HG02981 (cell line): ENCODE data around the gene TACSTD2.
"Not testable (repeated sequence)": the region's sequence is repeated elsewhere in the genome, so short reads cannot be mapped to it uniquely, and the experiment has no call there.

Source experiments
- ATAC-seq: cut with Tn5 transposase; IDR thresholded peaks from one replicate; pipeline ENCODE4 v1.9.1; 2021; ENCODE audit warnings: mild to moderate bottlenecking, moderate library complexity; ENCODE audit not compliant: unreplicated experiment

The TACSTD2 gene

GRCh38 chr1:58588396-58588795 is 11.3 kb upstream of the TACSTD2 start:
- ATAC-seq, result no peak

DNA sequence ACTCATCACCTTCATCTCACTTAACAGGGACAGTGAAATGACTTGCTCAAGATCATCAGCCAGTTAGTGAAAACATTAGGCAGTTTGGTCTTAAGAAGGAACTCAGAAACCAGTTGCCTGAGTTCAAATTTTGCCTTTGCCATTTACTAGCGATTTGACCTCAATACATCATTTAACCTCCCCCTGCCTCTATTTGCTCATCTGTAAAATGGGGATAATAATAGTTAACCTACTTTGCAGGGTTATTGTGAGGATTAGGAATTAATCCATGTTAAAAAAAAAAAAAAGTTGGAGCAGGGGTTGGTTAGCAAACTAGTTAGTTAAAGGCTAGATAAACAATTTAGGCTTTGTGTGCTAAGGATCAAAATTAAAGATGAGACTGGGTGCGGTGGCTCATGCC is 10.6 kb upstream of the TACSTD2 start:
- ATAC-seq, result no peak

DNA sequence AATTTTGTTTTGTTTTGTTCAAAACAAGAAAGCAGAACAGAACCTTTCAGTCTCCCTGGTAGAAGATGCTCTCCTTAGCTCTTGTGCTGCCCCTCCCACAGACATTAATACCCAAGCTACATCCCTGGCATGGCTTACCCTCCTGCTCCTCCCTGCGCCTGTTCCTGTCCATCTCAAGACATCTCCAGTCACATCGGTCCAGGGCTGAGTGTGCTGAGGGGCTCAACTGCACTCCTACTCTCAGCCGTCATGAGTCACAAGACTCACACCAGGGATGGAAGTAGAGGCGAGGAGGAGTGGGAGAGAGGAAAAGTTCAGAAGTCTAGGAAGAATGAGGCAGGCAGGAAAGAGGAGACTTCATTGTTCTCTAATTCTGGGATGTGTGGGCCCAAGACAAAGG is 9.2 kb upstream of the TACSTD2 start:
- ATAC-seq, result no peak

GRCh38 chr1:58585581-58586151 is 8.6 kb upstream of the TACSTD2 start:
- ATAC-seq, result no peak

- ATAC-seq, result no peak
These were observed 8.1 kb upstream of the TACSTD2 start for GRCh38 chr1:58585166-58585565.

- peak; percentile 76 for ATAC-seq
These were observed 7.2 kb upstream of the TACSTD2 start for GRCh38 chr1:58584082-58584895.

- no peak for ATAC-seq
These were observed 6.4 kb upstream of the TACSTD2 start for GRCh38 chr1:58583496-58583895.

DNA sequence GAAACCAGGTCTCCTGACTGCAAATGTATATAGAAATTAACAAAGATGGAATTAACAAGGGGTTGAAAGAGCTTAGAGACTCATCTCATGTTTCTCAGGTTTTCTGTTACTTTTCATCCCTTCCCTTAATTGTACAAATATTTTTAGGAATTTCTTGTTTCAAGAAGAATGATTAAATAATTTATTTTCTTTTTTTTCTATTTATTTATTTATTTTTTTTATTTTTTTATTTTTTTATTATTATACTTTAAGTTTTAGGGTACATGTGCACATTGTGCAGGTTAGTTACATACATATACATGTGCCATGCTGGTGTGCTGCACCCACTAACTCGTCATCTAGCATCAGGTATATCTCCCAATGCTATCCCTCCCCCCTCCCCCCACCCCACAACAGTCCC is 5.1 kb upstream of the TACSTD2 start:
- not testable (repeated sequence) for ATAC-seq

DNA sequence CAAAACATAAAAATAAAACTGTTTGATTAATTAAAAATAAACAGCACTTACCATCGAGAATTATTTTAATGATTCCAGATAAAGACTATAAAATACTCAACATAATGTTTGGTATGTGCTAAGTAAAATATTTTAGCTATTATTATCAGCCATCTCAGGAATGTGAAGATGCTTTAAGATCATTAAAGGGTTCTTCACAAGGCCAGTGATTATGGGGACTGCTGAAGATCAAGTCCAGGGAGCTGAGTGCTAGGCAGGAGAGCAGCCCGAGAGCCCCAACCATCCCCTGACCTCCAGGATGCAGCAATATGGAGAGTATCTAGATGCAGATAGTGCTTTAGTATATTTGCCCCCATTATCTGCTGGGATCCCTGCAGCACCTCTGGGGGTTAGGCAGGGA is 4.6 kb upstream of the TACSTD2 start:
- no peak for ATAC-seq

GRCh38 chr1:58580186-58580585 is 3.1 kb upstream of the TACSTD2 start:
- ATAC-seq, result no peak

GRCh38 chr1:58577654-58578030 is 590 bp upstream of the TACSTD2 start:
- no peak for ATAC-seq

DNA sequence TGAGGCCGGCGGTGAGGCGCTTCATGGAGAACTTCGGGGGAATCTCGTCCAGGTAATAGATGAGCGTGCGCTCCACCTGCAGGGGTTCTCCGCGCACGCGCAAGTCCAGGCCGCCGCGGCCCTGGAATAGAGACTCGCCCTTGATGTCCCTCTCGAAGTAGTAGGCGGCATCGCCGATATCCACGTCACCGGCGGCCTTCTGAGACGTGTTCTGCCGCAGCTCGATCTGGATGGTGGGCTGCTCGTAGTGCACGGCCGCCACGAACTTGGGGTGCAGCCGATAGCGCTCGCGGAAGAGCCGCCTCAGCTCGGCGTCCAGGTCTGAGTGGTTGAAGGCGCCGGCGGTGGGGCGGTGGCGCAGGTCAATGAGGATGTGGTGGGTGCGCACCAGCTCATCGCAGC is 726 bp downstream of the TACSTD2 start:
- no peak for ATAC-seq

GRCh38 chr1:58575551-58576324 is 1.3 kb downstream of the TACSTD2 start:
- ATAC-seq, result no peak

- no peak for ATAC-seq
These were observed 2.2 kb downstream of the TACSTD2 start for GRCh38 chr1:58574816-58575215.

DNA sequence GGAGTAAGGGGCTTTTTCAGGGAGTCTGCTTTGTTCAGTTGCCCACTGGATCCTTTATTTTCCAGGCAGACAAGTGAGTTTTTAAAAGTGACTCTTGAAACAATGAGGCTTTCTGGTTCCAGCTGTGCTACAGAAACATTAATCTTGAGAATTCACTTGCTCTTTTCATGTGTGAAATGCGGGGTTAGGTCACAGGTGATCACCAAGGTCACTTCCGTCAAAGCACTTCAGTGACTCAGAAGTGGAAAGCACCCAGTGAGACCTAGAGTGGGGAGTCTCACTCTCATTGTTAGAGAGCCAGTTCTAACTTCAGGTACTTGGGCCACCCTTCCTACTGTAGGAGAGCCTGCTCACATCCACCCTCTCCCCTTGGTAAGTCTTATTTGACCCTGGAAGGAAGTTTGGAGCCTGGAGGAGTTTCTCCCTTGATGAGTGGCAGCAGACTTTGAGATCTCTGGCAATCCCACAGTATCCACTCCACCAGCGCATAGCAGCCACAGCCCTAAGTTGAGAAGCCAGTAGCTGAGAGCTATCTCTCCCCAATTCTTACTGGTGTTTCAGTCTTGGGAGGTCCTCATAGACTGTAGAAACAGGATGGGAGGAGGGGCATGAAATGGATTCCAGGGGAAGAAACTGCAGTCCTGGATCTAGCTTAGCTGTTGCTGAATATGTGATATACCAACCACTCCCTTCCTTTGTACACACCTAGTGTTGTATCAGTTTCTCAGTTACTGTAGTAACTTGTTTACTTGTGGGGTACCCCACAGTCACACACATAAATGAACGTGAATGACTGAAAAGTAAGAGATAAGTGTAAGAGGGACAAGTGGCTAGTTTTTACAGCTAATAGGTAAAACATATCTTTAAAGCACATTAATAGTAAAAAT is 3.1 kb downstream of the TACSTD2 start:
- peak; percentile 95 for ATAC-seq

DNA sequence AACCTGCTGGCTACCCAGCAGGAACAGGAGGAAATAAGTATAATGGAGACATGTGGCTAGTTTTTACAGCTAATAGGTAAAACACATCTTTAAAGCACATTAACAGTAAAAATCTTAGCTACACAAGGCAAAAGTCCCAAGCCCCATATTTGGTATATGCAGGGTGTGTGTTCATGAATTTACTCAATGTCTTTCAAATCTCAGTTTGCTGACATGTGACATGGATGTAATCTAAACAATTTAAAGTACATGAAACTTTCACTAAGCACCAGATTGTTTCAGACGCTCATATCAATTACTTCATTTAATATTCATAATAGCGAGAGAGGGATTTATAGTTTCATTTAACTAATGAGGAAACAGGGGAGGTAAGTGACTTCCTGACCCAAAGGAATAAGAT is 3.9 kb downstream of the TACSTD2 start:
- ATAC-seq, result no peak

GRCh38 chr1:58572690-58573089 is 4.4 kb downstream of the TACSTD2 start:
- no peak for ATAC-seq

GRCh38 chr1:58571616-58572015 is 5.4 kb downstream of the TACSTD2 start:
- ATAC-seq, result no peak

GRCh38 chr1:58570817-58571216 is 6.2 kb downstream of the TACSTD2 start:
- ATAC-seq, result no peak

DNA sequence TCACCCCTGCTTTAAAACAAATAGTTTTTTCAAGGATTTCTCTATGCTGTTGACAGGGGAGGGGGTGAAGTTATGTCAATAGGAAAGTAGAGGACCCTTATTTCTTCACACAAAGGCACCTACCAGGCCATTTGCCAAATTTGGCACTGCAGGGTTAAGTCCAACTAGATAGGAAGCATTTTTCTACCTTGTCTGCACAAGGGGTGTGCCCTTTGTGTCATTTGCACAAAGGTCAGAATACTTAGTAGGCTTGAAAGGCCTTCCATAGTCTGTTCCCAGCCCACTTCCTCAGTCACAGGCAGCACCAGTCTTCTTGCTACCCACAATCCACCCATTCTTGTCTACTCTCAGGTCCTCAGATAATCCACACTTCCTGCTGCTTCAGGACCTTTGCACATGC is 7.0 kb downstream of the TACSTD2 start:
- no peak for ATAC-seq

DNA sequence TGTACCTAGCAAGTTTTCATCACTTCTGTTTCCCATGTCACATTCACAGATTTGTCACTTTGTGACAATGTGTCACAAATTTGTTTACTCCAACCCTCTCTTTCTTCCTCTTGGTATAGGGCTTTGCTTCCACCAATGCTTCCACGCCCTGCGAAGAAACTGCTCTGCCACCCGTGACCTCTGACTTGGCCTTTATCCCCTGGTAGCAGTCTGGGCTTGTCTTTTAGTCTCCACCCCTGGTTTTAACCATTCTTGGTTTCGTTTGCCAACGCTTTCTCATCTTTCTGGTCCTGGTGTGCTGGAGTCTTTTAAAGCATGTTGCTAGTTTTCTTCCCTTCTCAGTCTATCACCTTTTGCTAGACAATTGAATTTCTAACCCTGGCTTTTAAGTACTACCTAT is 8.1 kb downstream of the TACSTD2 start:
- no peak for ATAC-seq
